NB4 (cell line): Measurements from ENCODE around the gene RNF31.

Experiments
- DNase-seq: peaks from one replicate; pipeline ENCODE4 v3.0.0; 2010; ENCODE audit warnings: low read depth
- H3K4me3 ChIP-seq: one replicate; pipeline ENCODE4 v1.5.1; 2011; ENCODE audit warnings: mild to moderate bottlenecking, low read depth, low read length, moderate library complexity
- CTCF ChIP-seq: IDR thresholded peaks from one replicate; pipeline ENCODE4 v1.5.1; 2012; ENCODE audit warnings: low read depth, low read length
- MAX ChIP-seq: IDR thresholded peaks from 2 replicates; pipeline ENCODE4 v1.6.1; 2011; ENCODE audit warnings: low read depth, low read length
- MYC ChIP-seq: IDR thresholded peaks from 2 replicates; pipeline ENCODE4 v1.6.1; 2011; ENCODE audit warnings: low read depth, low read length
- POLR2A ChIP-seq: IDR thresholded peaks from 2 replicates; pipeline ENCODE4 v1.6.1; 2011; ENCODE audit warnings: mild to moderate bottlenecking; ENCODE audit not compliant: insufficient read length; ENCODE audit errors: extremely low read depth

Gene RNF31

GRCh38 chr14:24204163-24205146 lies 57.2 kb downstream of the RNF31 start:
- TF ChIP-seq CTCF (no peak), MAX (no peak), MYC (no peak), POLR2A (no peak)
- no peak for DNase-seq
- no peak overlapping the region for H3K4me3 ChIP-seq

GRCh38 chr14:24206260-24207103 lies 59.2 kb downstream of the RNF31 start:
- no peak for DNase-seq
- H3K4me3 ChIP-seq: no peak overlapping the region
- TF ChIP-seq MYC (no peak), POLR2A (no peak), MAX (no peak), CTCF (no peak)

- DNase-seq: no peak
- TF ChIP-seq MYC: no peak
- TF ChIP-seq MAX: no peak
- TF ChIP-seq POLR2A: no peak
- TF ChIP-seq CTCF: no peak
- H3K4me3 ChIP-seq: no peak overlapping the region
Measured at GRCh38 chr14:24207104-24207551, 59.8 kb downstream of the RNF31 start.

GRCh38 chr14:24207625-24208024 lies 60.3 kb downstream of the RNF31 start:
- DNase-seq: no peak
- no peak for TF ChIP-seq POLR2A
- TF ChIP-seq CTCF: no peak
- no peak for TF ChIP-seq MAX
- no peak overlapping the region for H3K4me3 ChIP-seq
